Ascending aorta (tissue), 2 donors: ENCODE results near the gene SERTAD2. TPM values are rescaled to one million over a fixed set of nuclear protein-coding genes. Genes with fewer than 3 reads are reported as not detected.

ENCODE experiments used
- DNase-seq, 2 donors: peaks; one replicate each; pipeline ENCODE4 v3.0.0-alpha.2; 2019; ENCODE audit warnings: low spot score in 2 of 2
- H3K27ac ChIP-seq, 2 donors: fragments of 200-600 bp; sonication (generic); one replicate each; pipeline ENCODE4 v1.5.1; 2016 to 2017; ENCODE audit warnings: mild to moderate bottlenecking in 1 of 2
- H3K27me3 ChIP-seq: fragments of 200-600 bp; sonication (generic); one replicate; pipeline ENCODE4 v1.5.1; 2017
- H3K36me3 ChIP-seq, 2 donors: fragments of 200-600 bp; sonication (generic); one replicate each; pipeline ENCODE4 v1.5.1; 2016
- H3K4me1 ChIP-seq, 2 donors: fragments of 200-600 bp; sonication (generic); one replicate each; pipeline ENCODE4 v1.5.1; 2016 to 2017; ENCODE audit warnings: mild to moderate bottlenecking in 1 of 2
- H3K4me3 ChIP-seq, 2 donors: fragments of 200-600 bp; sonication (generic); one replicate each; pipeline ENCODE4 v1.5.1; 2016 to 2017; ENCODE audit warnings: mild to moderate bottlenecking in 1 of 2
- H3K9me3 ChIP-seq, 2 donors: fragments of 200-600 bp; sonication (generic); one replicate each; pipeline ENCODE4 v1.5.1; 2016
- intact Hi-C: fragments of 100-400 bp; cut with DNase I; formaldehyde crosslinking; loops from one replicate; pipeline ENCODE4 v1.15.1; 2023
- total RNA-seq: library from RNA; depleted of rRNA; stranded (reverse); fragments of >200 nt; gene quantifications from one replicate; pipeline ENCODE4 v1.1.0, GENCODE V29; 2016
- TF ChIP-seq, protein P1 (sequence below), 3 experiments: fragments of 200-600 bp in 2 of 3; fragments of 450-650 bp in 1 of 3; sonication (generic) in 2 of 3; IDR thresholded peaks; one replicate each; pipeline ENCODE4 v1.5.1; 2016 to 2019; ENCODE audit warnings: antibody characterized with exemption in 3 of 3, mild to moderate bottlenecking in 1 of 3, moderate library complexity in 1 of 3

SERTAD2 gene
- total RNA-seq, 1 donor from 2014 or later: 8.7 TPM

DNA sequence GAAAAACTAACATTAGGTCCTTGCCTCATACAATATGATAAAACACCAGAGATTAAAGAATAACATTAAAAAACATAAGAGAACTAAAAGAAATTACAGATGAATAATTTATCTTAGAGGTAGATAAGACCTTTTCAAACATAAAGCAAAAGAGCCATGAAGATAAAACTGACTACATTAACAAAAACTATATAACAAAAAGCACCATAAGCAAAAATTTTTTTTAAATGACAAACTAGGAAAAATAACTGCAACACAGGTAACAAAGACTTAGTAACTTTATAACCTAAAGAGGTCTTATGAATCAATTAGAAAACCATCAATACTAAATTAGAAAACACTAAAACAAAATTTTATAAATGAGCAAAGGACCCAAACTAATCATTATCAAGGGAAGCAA lies 16.3 kb upstream of the SERTAD2 start:
- H3K36me3 ChIP-seq: no peaks in the 10 kb centered on the region
- TF ChIP-seq, protein P1, sequence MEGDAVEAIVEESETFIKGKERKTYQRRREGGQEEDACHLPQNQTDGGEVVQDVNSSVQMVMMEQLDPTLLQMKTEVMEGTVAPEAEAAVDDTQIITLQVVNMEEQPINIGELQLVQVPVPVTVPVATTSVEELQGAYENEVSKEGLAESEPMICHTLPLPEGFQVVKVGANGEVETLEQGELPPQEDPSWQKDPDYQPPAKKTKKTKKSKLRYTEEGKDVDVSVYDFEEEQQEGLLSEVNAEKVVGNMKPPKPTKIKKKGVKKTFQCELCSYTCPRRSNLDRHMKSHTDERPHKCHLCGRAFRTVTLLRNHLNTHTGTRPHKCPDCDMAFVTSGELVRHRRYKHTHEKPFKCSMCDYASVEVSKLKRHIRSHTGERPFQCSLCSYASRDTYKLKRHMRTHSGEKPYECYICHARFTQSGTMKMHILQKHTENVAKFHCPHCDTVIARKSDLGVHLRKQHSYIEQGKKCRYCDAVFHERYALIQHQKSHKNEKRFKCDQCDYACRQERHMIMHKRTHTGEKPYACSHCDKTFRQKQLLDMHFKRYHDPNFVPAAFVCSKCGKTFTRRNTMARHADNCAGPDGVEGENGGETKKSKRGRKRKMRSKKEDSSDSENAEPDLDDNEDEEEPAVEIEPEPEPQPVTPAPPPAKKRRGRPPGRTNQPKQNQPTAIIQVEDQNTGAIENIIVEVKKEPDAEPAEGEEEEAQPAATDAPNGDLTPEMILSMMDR (IDR thresholded peaks at IDR 0.05): no peak
- H3K4me1 ChIP-seq: peaks cover 0 to 3% of the 10 kb centered on the region in 2 donors
- no peaks in the 10 kb centered on the region for H3K9me3 ChIP-seq
- no peak overlapping the region for H3K27ac ChIP-seq
- intact Hi-C loops: no loop called here
- H3K27me3 ChIP-seq: no peaks in the 10 kb centered on the region
- H3K4me3 ChIP-seq: no peak overlapping the region
- DNase-seq: no peak

- intact Hi-C loops: no loop called here
- no peaks in the 10 kb centered on the region for H3K27me3 ChIP-seq
- no peak overlapping the region for H3K27ac ChIP-seq
- H3K36me3 ChIP-seq: no peaks in the 10 kb centered on the region
- H3K4me3 ChIP-seq: no peak overlapping the region
- TF ChIP-seq, protein P1 (IDR thresholded peaks at IDR 0.05): no peak
- no peak for DNase-seq
- peaks cover 0 to 3% of the 10 kb centered on the region in 2 donors for H3K4me1 ChIP-seq
- H3K9me3 ChIP-seq: no peaks in the 10 kb centered on the region
Measured at GRCh38 chr2:64669288-64669687, 15.6 kb upstream of the SERTAD2 start.

DNA sequence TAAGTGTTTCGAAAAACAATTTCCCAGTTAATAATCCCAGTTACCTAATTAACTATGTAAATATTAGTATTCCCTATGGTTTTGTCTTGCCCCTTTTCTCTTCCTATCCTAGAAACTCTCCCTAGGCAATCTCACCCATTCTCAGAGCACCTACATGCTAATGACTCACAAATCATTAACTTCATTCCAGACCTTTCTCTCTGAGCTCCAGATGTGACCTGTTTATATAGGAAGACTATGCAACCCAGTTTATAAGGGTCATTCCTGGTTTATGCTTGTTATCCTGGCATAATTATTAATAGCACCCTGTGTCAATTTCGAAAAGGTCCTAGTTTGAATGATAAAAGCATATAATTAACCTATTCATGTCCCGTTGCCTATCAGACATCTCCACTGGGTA lies 14.8 kb upstream of the SERTAD2 start:
- H3K27ac ChIP-seq: no peak overlapping the region
- TF ChIP-seq, protein P1 (IDR thresholded peaks at IDR 0.05): no peak
- no peak for DNase-seq
- no peaks in the 10 kb centered on the region for H3K36me3 ChIP-seq
- H3K9me3 ChIP-seq: no peaks in the 10 kb centered on the region
- no peak overlapping the region for H3K4me3 ChIP-seq
- intact Hi-C loops: no loop called here
- H3K4me1 ChIP-seq: peaks cover 0 to 3% of the 10 kb centered on the region in 2 donors
- H3K27me3 ChIP-seq: no peaks in the 10 kb centered on the region

- TF ChIP-seq, protein P1 (IDR thresholded peaks at IDR 0.05): no peak
- H3K4me3 ChIP-seq: no peak overlapping the region
- no peaks in the 10 kb centered on the region for H3K27me3 ChIP-seq
- DNase-seq: no peak
- H3K4me1 ChIP-seq: peaks cover 0 to 3% of the 10 kb centered on the region in 2 donors
- H3K9me3 ChIP-seq: no peaks in the 10 kb centered on the region
- no peaks in the 10 kb centered on the region for H3K36me3 ChIP-seq
- peak overlapping the region in 1 of 2 donors; percentile 28 for H3K27ac ChIP-seq
- intact Hi-C loops: no loop called here
Measured at GRCh38 chr2:64667535-64667934, 13.8 kb upstream of the SERTAD2 start.

- peak overlapping the region in 1 of 2 donors; percentile 28 for H3K27ac ChIP-seq
- TF ChIP-seq, protein P1 (IDR thresholded peaks at IDR 0.05): no peak
- peaks cover 0 to 3% of the 10 kb centered on the region in 2 donors for H3K4me1 ChIP-seq
- H3K27me3 ChIP-seq: no peaks in the 10 kb centered on the region
- intact Hi-C loops: no loop called here
- no peak for DNase-seq
- no peaks in the 10 kb centered on the region for H3K9me3 ChIP-seq
- no peaks in the 10 kb centered on the region for H3K36me3 ChIP-seq
- no peak overlapping the region for H3K4me3 ChIP-seq
Measured at GRCh38 chr2:64666810-64667438, 13.2 kb upstream of the SERTAD2 start.
